HepG2 (cell line): ENCODE data around the gene ADGRB2.

Experiments used
- AHR ChIP-seq: IDR thresholded peaks from 2 replicates; pipeline ENCODE4 v1.6.1; 2018; ENCODE audit warnings: missing genetic modification reagents, missing compliant biosample characterization
- CBFB ChIP-seq: sonication (generic); formaldehyde crosslinking; IDR thresholded peaks from 2 replicates; pipeline ENCODE4 v1.4.0; 2020; ENCODE audit warnings: missing genetic modification reagents
- DR1 ChIP-seq: sonication (generic); formaldehyde crosslinking; IDR thresholded peaks from 2 replicates; pipeline ENCODE4 v1.8.0; 2021; ENCODE audit warnings: mild to moderate bottlenecking, missing genetic modification reagents, inconsistent platforms
- ETV5 ChIP-seq: IDR thresholded peaks from 2 replicates; pipeline ENCODE4 v1.6.1; 2018; ENCODE audit warnings: missing biosample characterization, missing genetic modification reagents, inconsistent platforms, borderline replicate concordance
- EZH2 ChIP-seq: conservative IDR thresholded peaks from 2 replicates; pipeline ENCODE4 v1.6.1; 2012; ENCODE audit warnings: mild to moderate bottlenecking, low read depth, low read length, moderate library complexity
- NFIC ChIP-seq: IDR thresholded peaks from 2 replicates; pipeline ENCODE4 v1.6.1; 2012; ENCODE audit warnings: mild to moderate bottlenecking, low read length, inconsistent platforms
- PTBP1 ChIP-seq: fragments of 200-400 bp; formaldehyde crosslinking; IDR thresholded peaks from 2 replicates; pipeline ENCODE4 v1.6.1; 2018; ENCODE audit warnings: low read length, low read depth; ENCODE audit not compliant: poor library complexity, severe bottlenecking
- ZNF121 ChIP-seq: sonication (generic); formaldehyde crosslinking; IDR thresholded peaks from 2 replicates; pipeline ENCODE4 v1.5.0; 2020; ENCODE audit warnings: mild to moderate bottlenecking, missing genetic modification reagents
- ZNF18 ChIP-seq: sonication (generic); formaldehyde crosslinking; IDR thresholded peaks from 2 replicates; pipeline ENCODE4 v1.8.0; 2022; ENCODE audit warnings: mild to moderate bottlenecking, missing genetic modification reagents; ENCODE audit not compliant: insufficient replicate concordance
- TF ChIP-seq, protein P1 (sequence below): sonication (generic); formaldehyde crosslinking; IDR thresholded peaks from 2 replicates; pipeline ENCODE4 v1.4.0; 2020; ENCODE audit warnings: missing genetic modification reagents, borderline replicate concordance

GRCh38 chr1:31782421-31783410 is 18.6 kb upstream of the ADGRB2 start:
- no peak for TF ChIP-seq AHR (CRISPR knock-in tag)
- no peak for TF ChIP-seq NFIC
- no peak for TF ChIP-seq DR1
- TF ChIP-seq, protein P1, sequence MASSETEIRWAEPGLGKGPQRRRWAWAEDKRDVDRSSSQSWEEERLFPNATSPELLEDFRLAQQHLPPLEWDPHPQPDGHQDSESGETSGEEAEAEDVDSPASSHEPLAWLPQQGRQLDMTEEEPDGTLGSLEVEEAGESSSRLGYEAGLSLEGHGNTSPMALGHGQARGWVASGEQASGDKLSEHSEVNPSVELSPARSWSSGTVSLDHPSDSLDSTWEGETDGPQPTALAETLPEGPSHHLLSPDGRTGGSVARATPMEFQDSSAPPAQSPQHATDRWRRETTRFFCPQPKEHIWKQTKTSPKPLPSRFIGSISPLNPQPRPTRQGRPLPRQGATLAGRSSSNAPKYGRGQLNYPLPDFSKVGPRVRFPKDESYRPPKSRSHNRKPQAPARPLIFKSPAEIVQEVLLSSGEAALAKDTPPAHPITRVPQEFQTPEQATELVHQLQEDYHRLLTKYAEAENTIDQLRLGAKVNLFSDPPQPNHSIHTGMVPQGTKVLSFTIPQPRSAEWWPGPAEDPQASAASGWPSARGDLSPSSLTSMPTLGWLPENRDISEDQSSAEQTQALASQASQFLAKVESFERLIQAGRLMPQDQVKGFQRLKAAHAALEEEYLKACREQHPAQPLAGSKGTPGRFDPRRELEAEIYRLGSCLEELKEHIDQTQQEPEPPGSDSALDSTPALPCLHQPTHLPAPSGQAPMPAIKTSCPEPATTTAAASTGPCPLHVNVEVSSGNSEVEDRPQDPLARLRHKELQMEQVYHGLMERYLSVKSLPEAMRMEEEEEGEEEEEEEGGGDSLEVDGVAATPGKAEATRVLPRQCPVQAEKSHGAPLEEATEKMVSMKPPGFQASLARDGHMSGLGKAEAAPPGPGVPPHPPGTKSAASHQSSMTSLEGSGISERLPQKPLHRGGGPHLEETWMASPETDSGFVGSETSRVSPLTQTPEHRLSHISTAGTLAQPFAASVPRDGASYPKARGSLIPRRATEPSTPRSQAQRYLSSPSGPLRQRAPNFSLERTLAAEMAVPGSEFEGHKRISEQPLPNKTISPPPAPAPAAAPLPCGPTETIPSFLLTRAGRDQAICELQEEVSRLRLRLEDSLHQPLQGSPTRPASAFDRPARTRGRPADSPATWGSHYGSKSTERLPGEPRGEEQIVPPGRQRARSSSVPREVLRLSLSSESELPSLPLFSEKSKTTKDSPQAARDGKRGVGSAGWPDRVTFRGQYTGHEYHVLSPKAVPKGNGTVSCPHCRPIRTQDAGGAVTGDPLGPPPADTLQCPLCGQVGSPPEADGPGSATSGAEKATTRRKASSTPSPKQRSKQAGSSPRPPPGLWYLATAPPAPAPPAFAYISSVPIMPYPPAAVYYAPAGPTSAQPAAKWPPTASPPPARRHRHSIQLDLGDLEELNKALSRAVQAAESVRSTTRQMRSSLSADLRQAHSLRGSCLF (CRISPR knock-in tag) = no peak
- no peak for TF ChIP-seq EZH2
- no peak for TF ChIP-seq ETV5
- no peak for TF ChIP-seq ZNF18
- TF ChIP-seq CBFB (CRISPR knock-in tag) = no peak
- no peak for TF ChIP-seq PTBP1
- no peak for TF ChIP-seq ZNF121
